ENCODE measurements around the gene SHOC2.

- TF ChIP-seq CTCF (conservative IDR thresholded peaks at IDR 0.05 in 1 of 2, IDR thresholded peaks at IDR 0.05 in 1 of 2; ENCODE audit: extremely low read depth in 1 of 2, insufficient read depth in 1 of 2, low read depth in 1 of 2, low read length in 2 of 2) (no peak), EZH2 (IDR thresholded peaks at IDR 0.05; ENCODE audit: borderline replicate concordance, low read length) (no peak)
Measured at GRCh38 chr10:110876788-110877187, 42.6 kb upstream of the SHOC2 start.
